ENCODE data around the gene UBA3.

Gene UBA3

DNA sequence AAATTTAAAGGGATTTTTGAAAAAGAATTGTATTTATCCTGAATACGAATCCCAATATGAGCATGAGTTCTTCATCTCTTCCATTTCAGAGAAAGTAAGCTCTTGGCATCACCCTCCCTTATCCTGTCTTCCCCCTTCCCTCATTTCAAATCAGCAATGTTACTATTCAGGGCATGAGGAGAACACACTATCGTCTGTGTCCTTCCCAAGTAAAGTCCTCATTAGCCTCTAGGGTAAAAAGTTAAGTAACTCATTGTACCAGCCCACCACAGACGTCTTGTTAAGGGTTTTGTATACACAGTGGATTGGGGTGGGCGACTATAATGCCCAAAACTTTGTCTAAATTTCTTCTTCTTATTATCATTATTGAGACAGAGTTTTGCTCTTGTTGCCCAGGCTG lies 19.4 kb upstream of the UBA3 start:
- DNase-seq: no peak

DNA sequence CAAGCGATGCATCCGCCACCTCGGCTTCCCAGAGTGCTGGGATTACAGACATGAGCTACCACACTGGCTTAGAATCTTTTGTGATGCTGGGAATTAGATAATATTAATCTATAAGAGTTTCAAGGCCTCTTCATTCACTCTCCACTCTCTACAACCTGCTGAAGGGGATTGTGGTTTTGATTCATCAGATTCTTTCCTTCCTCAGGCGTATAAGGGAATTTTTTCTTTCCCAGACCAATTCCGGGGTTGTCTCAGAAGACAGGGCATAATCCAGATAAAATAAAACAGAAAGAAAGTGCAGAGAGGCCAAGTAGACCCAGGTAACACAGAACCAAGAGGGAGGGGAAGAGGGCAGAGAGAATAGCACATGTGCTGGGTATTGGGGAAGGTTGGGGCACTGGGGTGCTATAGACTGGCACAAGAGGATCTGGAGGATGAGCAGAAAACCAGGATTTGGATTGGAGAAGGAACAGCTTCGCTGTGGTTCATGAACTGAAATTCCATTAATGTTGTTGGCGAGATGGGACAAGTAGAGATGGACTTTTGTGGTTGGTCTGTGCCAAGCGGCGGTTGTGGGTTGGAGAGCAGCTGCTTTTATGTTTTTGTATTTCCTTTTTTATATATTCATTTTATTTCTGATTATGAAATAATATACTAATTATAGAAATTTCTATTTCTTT lies 17.4 kb upstream of the UBA3 start:
- DNase-seq: no peak

DNA sequence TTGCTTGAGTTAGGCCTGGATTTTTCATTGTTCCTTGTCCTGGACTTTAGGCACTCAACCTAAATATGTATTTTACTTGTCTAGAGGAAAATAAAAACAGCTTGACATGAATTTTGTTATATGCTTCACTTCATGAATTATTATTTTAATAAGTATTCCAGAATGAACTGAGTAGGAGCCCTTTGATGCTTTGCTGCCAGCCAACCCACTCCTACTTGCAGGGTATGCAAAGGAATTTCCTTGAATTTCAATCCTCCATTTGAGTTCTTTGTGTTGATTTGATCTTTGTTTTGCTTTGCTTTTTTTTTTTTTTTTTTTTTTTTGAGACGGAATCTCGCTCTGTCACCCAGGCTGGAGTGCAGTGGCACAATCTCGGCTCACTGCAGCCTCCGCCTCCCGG lies 16.1 kb upstream of the UBA3 start:
- no peak for DNase-seq

DNA sequence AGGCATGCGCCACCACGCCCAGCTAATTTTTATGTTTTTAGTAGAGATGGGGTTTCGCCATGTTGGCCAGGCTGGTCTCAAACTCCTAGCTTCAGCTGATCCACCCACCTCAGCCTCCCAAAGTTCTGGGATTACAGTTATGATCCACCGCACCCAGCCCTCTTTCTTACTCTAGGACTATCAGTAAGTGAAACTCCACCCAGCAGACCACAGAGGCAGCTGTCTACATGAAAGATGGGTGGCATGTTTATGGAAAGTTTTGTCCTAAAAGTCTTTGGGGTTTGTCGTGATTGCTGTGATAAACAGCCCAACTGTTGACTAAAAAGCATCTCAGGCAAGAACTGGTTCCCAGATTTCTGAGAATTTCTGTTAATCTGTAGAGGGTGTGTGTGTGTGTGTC lies 15.5 kb upstream of the UBA3 start:
- DNase-seq: no peak

DNA sequence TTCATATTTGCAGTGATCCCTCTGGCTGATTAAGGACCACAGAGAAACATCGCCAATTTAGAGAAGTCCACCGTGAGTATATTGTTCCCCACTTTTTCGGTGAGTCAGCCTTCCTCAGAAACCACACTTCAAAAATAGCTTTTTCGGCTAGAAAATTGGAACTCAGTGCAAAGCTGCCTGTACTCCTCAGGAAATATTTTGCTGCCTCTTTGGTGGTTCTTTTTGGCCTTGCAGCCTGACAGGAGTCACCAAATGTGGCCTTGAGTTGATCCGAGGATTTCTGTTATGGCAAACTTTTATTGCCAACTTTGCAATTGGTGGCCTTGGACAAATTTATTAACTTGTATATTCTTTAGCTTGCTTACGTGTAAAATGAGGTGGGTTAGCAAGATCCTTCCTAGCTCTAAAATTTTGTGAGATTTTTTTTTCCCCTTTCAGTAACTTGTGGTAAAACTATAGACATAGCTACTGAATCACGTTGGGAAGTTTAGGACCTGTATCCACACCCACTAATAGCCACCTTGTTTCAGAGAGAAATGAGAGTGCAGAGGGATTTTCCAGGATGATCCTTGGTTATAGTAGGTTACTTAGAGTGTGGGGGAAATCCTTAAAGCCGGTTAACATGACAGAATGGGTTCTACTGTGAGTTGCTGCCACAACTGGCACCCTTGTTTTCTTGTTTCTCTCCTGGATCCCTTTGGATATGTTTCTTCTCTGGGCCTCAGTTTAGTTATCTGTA lies 14.5 kb upstream of the UBA3 start:
- DNase-seq: peak in 4 of 56 donors; percentile 22 to 45 (median 34)

DNA sequence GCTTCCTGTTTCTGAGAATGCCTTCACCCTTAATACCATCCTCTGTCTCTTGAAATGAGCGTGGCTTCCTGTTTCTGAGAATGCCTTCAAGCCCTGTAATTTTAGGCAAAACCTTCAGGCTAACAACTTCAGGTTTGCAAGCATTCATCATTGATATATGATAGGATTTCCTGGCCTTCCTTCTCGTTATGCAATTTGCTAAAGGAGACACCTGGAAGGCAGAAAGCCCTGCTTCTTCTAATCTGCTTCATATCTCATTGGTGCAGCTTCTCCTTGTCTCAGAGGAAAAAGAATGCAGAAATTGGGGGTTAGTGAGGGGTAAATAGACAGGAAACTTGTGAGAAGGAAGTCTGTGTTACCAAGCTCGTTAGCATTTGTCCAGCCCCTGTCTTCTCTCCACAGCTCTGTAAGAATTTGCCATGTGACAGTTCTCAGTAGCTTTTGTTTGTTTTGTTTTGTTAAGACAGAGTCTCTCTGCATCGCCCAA lies 11.9 kb upstream of the UBA3 start:
- DNase-seq: peak in 13 of 56 donors; percentile 20 to 50 (median 28)

DNA sequence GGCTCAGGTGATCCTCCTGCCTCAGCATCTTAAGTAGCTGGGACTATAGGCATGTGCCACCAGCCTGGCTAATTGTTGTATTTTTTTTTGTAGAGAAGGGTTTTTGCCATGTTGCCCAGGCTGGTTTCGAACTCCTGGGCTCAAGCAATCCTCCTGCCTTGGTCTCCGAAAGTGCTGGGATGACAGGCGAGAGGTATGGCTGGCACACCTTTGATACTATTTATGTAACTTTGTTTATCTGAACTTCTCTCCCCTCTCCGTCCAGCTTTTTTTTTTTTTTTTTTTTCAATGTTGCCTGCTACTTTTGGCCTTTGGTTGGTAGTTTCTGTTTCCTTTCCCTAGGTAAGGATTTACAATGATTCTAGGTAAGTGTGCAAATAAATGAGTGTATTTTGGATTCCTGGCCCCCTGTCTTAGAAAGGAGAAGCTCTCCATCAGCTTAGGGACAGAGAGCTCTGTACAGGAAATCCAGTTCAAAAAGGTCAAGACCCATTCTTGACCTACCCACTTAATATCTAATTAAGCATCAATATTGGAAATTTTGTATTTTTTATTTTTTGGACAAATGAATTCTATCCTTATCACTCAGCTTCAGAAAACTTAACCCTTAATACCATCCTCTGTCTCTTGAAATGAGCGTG lies 11.3 kb upstream of the UBA3 start:
- no peak for DNase-seq

DNA sequence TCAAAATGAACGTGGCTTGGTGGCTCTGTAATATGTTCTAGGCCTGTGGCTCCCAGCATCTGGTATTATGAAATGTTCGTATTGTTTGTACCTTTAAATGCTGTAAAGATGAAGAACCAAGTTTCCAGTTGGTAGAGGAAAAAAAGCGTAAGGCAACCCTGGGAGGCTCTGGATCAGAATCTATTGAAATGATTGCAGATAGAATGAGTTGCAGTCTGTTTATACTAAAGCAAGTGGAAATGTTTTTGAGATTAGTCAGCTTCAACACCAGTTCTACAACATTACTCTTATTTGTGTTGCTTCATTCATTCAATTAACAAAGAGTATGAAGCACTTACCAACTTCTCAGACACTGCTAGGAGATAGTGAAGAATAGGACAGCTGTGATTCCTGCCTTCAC lies 9.9 kb upstream of the UBA3 start:
- no peak for DNase-seq

DNA sequence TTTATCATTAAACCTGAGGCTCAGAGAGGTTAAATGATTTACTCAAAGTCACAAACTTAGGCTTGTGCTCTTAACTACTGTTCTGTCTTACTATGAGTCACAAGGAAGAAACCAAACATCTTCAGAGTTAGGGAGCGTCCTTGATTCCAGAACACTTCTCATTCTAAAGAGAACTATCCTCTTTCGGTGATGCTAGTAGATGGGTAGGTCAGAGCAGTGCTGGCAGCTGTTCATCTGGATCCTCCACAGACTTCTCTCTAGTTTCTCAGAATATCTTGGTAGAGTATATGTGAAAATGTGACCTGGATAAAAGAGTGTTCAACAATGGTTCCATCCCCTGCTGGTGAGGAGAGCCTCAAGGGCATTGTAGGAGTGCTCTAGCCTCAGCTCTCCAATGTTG lies 7.9 kb upstream of the UBA3 start:
- DNase-seq: no peak

DNA sequence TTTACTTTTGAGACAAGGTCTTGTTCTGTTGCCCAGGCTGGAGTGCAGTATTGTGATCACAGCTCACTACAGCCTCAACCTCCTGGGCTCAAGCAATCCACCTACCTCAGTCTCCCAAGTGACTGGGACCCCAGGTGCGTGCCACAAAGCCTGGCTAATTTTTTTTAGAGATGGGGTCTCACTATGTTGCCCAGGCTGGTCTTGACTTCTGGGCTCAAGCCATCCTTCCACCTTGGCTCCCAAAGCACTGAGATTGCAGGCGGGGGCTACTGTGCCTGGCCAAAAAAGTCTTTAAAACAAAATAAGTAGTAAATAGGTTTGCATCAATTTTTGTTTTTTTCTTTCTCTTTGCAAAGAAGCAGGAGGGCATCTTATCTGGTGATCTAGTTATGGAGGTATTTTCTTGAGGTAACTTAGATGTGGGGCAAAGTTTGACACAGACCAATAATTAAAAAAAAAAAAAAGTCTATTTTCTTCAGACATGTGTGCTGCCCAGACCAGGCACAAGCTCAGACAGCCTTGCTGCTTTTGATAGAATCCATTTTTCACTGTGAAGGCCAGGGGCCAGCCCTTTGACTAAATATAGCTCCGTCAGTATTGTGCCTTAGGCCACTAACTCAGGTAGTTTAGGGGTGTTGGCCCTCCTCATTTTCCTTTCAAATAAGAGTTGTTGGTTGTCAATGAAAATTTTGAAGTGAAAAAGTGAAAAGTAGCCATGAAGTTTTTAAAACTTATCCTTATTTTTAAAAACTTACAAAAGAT lies 7.0 kb upstream of the UBA3 start:
- DNase-seq: no peak

DNA sequence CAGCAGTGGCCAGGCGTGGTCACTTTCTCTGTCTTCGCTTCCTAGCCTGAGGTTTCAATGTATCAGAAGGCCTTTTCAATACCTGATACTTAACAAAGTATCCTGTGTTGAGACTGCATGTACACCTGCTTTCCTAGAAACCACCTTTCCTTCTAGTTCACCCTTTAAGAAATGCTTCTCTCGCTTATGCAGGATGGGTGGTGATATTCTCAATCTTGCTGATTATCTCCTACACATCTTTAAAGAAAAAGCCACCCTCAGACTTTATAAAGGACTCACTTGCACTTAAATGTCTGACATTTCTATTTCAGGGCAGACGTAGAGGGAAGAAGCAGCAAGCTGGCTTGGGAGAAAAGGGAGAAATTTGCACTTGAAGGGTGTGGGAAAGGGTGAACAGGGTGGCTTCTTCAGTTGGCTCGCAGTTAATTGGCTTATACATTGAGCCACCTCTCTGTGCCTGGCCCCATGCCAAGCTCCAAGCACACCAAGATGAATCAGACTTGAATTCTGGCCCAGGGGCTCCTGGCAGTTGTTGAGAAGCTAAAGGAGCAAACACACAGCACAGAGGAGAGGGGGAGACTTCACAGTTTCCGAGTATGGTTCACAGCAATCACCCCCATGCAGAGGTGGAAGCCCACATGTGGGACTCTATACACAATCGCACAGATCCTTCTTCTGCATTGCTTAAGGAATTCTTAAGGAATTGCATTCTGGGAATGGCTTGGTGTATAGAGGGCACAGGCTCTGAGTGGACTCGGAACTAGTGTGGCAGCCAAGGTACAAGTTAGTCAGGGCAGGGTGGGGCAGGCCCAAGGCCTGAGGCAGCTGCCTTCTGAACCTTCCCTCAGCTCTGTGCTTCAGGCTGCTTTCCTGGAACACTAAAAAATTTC lies 5.9 kb upstream of the UBA3 start:
- DNase-seq: peak in 54 of 56 donors; percentile 8 to 94 (median 62)

DNA sequence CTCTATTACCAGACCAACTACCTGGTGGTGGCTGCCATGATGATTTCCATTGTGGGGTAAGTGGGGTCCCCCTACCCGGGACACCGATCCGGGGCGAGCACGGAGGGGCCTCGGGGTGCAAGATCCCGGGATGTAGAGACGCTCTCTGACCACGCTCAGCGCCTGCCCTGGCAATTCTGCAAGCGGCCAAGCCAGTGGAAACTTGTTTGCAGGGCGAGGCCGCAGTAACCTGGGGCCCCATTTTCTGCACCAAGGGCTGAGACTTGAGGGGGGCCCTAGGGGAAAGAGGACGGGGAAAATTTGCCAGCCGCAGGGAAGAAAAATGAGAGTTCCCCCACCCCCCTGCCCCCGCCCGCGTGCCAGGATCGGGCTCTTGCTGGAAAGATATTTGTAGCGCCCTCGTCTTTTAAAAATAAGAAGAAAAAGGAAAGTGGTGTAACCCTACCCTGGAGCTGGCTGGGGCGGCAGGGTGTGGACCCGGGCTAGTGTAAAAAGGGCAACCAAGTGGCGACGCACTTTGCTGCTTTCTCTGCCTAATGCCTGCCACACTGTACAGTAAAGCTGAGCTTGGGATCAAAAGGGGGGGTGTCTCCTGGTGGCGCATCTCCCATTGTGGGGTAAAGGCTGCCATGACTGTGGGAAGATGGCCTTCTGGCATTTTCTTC lies 5.1 kb upstream of the UBA3 start:
- DNase-seq: peak in 44 of 56 donors; percentile 14 to 81 (median 56)

DNA sequence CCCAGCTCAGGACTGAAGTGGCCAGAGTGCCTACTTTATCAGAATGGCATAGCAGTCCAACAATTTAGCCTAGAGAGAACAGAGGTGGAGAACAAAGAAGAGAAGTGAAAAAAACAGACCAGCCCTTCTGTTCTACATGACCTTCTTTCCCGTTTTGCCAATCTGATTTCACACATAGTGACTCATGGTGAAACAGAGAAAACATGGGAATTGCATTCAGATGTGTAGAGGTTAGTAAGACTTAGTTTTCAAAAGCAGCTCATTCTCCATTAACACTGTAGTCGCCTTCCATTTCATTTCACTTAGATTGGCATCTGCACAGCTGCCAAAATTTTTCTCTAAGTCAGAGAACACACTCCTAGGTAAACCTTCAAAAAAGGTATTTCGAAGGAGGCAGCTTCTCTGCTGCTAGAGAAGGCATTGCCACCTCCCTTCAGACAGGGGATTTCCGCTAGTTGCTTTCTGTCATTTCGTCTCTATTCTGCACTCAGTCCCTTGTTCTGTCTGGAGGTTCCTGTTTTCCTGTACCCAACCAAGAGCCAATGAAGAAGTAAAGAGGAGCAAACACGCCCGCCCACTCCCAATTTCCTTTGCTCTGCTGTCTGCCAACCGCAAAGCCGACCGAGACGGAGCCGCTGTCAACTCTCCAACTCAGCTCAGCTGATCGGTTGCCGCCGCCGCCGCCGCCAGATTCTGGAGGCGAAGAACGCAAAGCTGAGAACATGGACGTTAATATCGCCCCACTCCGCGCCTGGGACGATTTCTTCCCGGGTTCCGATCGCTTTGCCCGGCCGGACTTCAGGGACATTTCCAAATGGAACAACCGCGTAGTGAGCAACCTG lies 4.4 kb upstream of the UBA3 start, which contains the start of gene ARL6IP5:
Gene ARL6IP5, plus strand, starts transcription at position 612 of the 842 bp plus-strand sequence. Its CDS starts 111 bp downstream, at position 723.
- DNase-seq: peak; percentile 52 to 97 (median 90)

DNA sequence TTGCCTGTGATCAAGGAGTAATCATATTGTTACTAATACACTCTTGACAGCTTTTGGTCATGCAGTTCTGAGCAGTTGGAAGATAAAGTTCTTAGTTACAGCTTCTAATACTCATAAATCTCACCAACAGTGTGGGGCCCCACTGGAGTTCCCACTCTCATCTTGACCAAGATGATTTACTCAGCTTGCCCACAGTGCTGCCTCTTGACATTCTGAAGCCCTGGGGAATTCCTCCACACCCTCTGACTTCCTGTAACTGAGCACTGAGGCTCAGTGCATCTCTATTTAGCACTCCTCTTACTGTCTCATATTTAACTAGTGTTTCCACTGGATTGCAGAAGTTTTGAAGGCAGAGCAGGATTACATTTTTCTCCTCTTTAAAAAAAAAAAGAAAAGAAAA lies 2.6 kb upstream of the UBA3 start:
- peak in 10 of 56 donors; percentile 6 to 54 (median 20) for DNase-seq

DNA sequence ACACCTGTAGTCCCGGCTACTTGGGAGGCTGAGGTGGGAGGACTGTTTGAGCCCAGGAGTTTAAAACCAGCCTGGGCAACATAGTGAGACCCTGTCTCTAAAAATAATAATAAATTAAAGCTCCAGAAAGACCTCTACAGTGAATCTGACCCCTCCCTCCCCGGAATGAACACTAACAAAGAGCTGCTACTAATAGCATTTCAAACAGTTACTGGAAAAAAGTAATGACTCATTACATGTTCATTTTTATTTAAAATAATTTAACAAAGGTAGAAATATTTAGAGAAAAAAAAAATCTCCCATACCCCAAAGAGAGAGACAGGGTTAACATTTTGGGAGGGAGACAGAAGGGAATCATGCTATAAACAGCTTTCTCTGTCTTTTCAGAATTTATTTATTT lies 2.2 kb upstream of the UBA3 start:
- DNase-seq: no peak

DNA sequence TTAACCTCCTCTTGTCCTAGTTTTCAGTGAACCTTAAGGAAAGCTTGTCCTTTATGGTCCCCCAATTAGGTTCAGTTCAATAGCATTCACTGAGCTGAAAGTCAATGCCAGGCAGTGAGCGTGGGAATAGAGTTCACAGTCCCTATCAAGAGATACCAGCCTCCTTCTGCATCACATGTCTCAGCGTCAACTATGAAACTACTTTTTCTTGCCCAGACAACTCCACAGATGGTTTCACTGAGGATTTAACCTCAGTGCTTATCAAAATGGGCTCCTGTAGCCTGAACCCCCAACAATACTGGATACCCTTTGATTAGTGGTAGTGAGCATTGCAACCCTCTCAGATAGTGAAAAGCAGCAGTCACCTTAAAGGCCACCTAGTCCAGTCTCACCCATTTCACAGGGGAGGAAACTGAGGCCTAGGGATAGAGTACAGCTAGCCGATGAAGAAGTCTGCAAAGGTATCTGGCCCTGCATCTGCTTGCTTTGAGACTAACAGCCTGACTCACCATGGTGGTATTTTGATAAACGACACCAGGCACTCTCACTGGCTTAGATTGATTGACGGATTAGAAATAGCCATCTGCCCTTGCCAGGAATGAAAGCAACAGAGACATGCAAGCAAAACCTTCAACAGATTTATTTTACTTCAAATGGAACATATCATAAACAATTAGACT lies 1.6 kb upstream of the UBA3 start:
- no peak for DNase-seq

DNA sequence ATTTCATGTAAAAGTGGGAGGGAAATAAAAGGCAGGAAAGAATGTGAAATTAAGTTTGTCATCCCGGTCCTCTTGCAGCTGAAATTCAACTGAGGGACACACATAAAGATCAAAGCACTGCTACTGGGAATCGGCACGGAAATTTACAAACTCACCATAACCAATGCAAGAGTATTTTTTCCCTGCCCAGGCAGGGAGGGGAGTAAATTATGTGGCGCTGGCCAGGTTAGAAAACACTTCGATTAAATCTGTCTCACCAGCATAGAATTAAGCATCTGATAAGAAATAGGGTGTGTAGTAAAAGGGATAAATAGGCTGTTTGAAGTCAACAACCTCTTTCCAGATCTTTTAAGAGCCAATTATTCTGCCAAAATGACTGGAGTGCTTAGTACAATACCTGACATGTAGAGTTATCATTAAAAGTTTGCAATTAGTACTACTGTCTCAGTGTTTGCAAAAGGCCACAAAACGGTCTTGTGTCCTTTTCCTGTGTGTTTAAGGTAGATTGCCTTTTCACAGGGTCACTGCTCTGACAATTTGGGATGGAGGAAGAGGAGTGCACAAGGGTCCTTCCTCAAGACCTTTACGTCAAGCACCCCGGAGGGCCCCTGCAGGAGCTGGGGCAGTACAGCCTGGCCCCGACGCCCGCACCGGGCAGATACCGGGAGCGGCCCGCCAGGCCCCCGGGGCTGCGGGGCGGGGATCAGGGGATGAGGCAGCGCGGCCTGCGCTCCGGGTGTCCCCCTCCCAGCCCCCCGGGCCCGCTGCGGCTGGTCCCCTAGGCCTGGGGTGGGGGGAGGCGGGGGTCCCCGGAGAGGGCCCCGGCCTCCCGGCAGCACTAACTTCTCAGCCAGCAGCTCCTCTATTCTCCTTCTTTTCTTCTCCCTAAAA lies 651 bp downstream of the UBA3 start:
- DNase-seq: peak in 4 of 56 donors; percentile 20 to 63 (median 43)

All from amygdala (tissue), 56 donors.